ENCODE results near the gene FAM81A.

Gene FAM81A

DNA sequence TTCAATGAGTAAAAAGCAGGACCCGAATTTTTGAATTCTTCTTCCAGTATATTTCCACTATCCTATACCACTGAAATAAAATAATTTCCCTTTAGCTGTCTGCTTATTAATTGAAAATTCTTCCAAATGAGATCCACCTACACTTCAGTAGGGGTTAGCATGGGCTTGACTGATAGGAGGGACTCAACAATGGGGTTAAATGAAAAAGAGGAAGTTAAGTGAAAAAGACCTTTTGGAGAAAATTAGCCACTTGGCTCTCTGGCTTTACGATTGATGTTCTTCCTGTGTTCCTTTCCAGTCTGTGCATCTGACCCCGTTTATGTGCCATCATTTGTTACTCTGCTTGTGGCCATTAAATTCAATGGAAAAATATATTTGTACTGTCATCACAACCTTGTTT lies 119.6 kb downstream of the FAM81A start:
- Histone ChIP-seq H3K4me1 (ENCODE audit: control insufficient read depth, insufficient read depth, low read length) (no peaks in the 10 kb centered on the region), H3K27ac (ENCODE audit: low read length) (no peak overlapping the region), H3K4me3 (ENCODE audit: low read length in 2 of 2) (no peak overlapping the region), H3K36me3 (ENCODE audit: control insufficient read depth in 2 of 2, insufficient read depth in 2 of 2, low read length in 2 of 2) (no peaks in the 10 kb centered on the region), H3K27me3 (ENCODE audit: control insufficient read depth in 1 of 2, insufficient read depth in 2 of 2, low read length in 2 of 2) (no peaks in the 10 kb centered on the region), H3K9me3 (ENCODE audit: control insufficient read depth in 2 of 2, low read length in 2 of 2) (no peaks in the 10 kb centered on the region), H3K9ac (ENCODE audit: low read length in 2 of 2) (no peak overlapping the region)

DNA sequence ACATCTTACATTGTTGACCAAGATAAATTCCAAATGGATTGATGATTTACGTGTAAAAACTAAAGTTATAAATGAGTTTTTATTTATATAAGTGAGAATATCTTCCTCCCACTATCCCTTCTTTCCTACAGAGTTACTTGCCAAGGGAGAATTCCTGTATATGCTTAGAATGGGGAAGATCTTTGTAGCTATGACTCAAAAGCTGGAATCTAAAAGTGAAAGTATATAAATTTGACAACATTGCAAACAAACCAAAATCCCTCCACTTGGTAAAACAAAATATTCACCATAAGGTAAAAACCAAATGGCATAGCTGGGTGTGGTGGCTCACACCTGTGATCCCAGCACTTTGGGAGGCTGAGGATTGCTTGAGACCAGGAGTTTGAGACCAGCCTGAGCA lies 120.9 kb downstream of the FAM81A start:
- H3K4me3 ChIP-seq (ENCODE audit: low read length in 2 of 2) = no peak overlapping the region
- no peaks in the 10 kb centered on the region for H3K27me3 ChIP-seq (ENCODE audit: control insufficient read depth in 1 of 2, insufficient read depth in 2 of 2, low read length in 2 of 2)
- no peaks in the 10 kb centered on the region for H3K9me3 ChIP-seq (ENCODE audit: control insufficient read depth in 2 of 2, low read length in 2 of 2)
- H3K27ac ChIP-seq (ENCODE audit: low read length) = no peak overlapping the region
- H3K36me3 ChIP-seq (ENCODE audit: control insufficient read depth in 2 of 2, insufficient read depth in 2 of 2, low read length in 2 of 2) = no peaks in the 10 kb centered on the region
- H3K4me1 ChIP-seq (ENCODE audit: control insufficient read depth, insufficient read depth, low read length) = no peaks in the 10 kb centered on the region
- H3K9ac ChIP-seq (ENCODE audit: low read length in 2 of 2) = no peak overlapping the region

GRCh38 chr15:59561547-59561946 lies 123.6 kb downstream of the FAM81A start:
- Histone ChIP-seq H3K4me3 (ENCODE audit: low read length in 2 of 2) (no peak overlapping the region), H3K36me3 (ENCODE audit: control insufficient read depth in 2 of 2, insufficient read depth in 2 of 2, low read length in 2 of 2) (no peaks in the 10 kb centered on the region), H3K4me1 (ENCODE audit: control insufficient read depth, insufficient read depth, low read length) (no peaks in the 10 kb centered on the region), H3K9me3 (ENCODE audit: control insufficient read depth in 2 of 2, low read length in 2 of 2) (peaks cover 2 to 4% of the 10 kb centered on the region in 2 donors), H3K27ac (ENCODE audit: low read length) (no peak overlapping the region), H3K27me3 (ENCODE audit: control insufficient read depth in 1 of 2, insufficient read depth in 2 of 2, low read length in 2 of 2) (no peaks in the 10 kb centered on the region), H3K9ac (ENCODE audit: low read length in 2 of 2) (no peak overlapping the region)

DNA sequence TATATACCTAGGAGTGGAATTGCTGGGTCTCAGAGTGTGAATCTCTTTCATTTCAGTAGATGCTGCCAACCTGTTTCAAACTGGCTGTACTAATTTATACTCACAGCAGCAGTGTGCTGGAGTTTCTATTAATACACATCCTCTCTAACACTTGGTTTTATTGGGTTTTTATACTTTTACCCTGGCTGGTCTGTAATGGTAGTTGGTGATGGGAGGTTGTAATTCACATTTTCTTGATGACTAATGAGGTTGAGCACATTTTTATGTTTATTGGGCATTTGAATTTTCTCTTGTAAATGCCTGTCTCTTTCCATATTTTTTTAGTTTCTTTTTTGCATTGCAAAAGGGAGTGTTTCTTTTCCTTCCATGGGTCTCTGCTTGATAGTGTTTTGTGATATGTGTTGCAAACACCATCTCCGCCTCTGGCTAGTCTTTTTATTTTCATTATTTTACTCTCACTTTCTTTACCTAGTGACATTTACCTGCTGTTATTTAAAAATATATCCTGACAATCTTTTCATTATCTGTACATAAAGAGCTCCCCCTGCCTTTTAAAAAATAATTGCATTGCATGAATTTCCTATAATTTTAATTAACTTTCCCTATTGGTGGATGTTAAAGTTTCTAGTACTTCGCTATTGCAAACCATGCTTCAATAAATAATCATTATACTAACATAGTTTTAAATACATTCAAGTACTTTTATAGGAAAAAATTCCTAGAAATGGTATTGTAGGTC lies 124.6 kb downstream of the FAM81A start:
- H3K36me3 ChIP-seq (ENCODE audit: control insufficient read depth in 2 of 2, insufficient read depth in 2 of 2, low read length in 2 of 2) = no peaks in the 10 kb centered on the region
- no peak overlapping the region for H3K4me3 ChIP-seq (ENCODE audit: low read length in 2 of 2)
- no peak overlapping the region for H3K9ac ChIP-seq (ENCODE audit: low read length in 2 of 2)
- no peak overlapping the region for H3K27ac ChIP-seq (ENCODE audit: low read length)
- no peaks in the 10 kb centered on the region for H3K4me1 ChIP-seq (ENCODE audit: control insufficient read depth, insufficient read depth, low read length)
- no peaks in the 10 kb centered on the region for H3K27me3 ChIP-seq (ENCODE audit: control insufficient read depth in 1 of 2, insufficient read depth in 2 of 2, low read length in 2 of 2)
- H3K9me3 ChIP-seq (ENCODE audit: control insufficient read depth in 2 of 2, low read length in 2 of 2) = peaks cover 3 to 4% of the 10 kb centered on the region in 2 donors

- Histone ChIP-seq H3K9ac (ENCODE audit: low read length in 2 of 2) (no peak overlapping the region), H3K27me3 (ENCODE audit: control insufficient read depth in 1 of 2, insufficient read depth in 2 of 2, low read length in 2 of 2) (no peaks in the 10 kb centered on the region), H3K4me3 (ENCODE audit: low read length in 2 of 2) (no peak overlapping the region), H3K27ac (ENCODE audit: low read length) (no peak overlapping the region), H3K4me1 (ENCODE audit: control insufficient read depth, insufficient read depth, low read length) (no peaks in the 10 kb centered on the region), H3K9me3 (ENCODE audit: control insufficient read depth in 2 of 2, low read length in 2 of 2) (peaks cover 3 to 4% of the 10 kb centered on the region in 2 donors), H3K36me3 (ENCODE audit: control insufficient read depth in 2 of 2, insufficient read depth in 2 of 2, low read length in 2 of 2) (no peaks in the 10 kb centered on the region)
These were observed 127.3 kb downstream of the FAM81A start for GRCh38 chr15:59565299-59565698.

DNA sequence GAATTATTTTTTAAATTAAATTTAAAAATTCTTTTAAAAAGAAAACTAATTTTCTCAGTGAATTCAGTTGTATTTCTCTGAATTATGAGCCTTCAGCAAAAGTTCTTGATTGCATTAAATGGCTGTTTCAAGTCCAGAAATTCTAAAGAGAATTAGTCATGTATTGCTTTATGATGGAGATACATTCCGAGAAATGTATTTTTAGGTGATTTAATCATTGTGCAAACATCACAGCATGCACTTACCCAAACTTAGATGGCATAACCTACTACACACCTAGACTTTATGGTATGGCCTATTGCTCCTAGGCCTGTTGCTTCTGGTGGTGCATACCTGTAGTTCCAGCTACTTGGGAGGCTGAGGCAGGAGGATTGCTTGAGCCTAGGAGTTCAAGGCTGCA lies 129.3 kb downstream of the FAM81A start:
- Histone ChIP-seq H3K4me1 (ENCODE audit: control insufficient read depth, insufficient read depth, low read length) (no peaks in the 10 kb centered on the region), H3K27ac (ENCODE audit: low read length) (no peak overlapping the region)

GRCh38 chr15:59569477-59569876 lies 131.5 kb downstream of the FAM81A start:
- Histone ChIP-seq H3K4me3 (ENCODE audit: low read length in 2 of 2) (no peak overlapping the region), H3K27ac (ENCODE audit: low read length) (no peak overlapping the region), H3K36me3 (ENCODE audit: control insufficient read depth in 2 of 2, insufficient read depth in 2 of 2, low read length in 2 of 2) (no peaks in the 10 kb centered on the region), H3K27me3 (ENCODE audit: control insufficient read depth in 1 of 2, insufficient read depth in 2 of 2, low read length in 2 of 2) (no peaks in the 10 kb centered on the region), H3K9ac (ENCODE audit: low read length in 2 of 2) (no peak overlapping the region), H3K9me3 (ENCODE audit: control insufficient read depth in 2 of 2, low read length in 2 of 2) (peaks cover 3 to 4% of the 10 kb centered on the region in 2 donors), H3K4me1 (ENCODE audit: control insufficient read depth, insufficient read depth, low read length) (no peaks in the 10 kb centered on the region)

More for the DNA sequence above, 129.3 kb downstream of the FAM81A start:
- Histone ChIP-seq H3K9me3 (ENCODE audit: control insufficient read depth in 2 of 2, low read length in 2 of 2) (peaks cover 3 to 4% of the 10 kb centered on the region in 2 donors), H3K4me3 (ENCODE audit: low read length in 2 of 2) (no peak overlapping the region), H3K27me3 (ENCODE audit: control insufficient read depth in 1 of 2, insufficient read depth in 2 of 2, low read length in 2 of 2) (no peaks in the 10 kb centered on the region), H3K9ac (ENCODE audit: low read length in 2 of 2) (no peak overlapping the region), H3K36me3 (ENCODE audit: control insufficient read depth in 2 of 2, insufficient read depth in 2 of 2, low read length in 2 of 2) (no peaks in the 10 kb centered on the region)

DNA sequence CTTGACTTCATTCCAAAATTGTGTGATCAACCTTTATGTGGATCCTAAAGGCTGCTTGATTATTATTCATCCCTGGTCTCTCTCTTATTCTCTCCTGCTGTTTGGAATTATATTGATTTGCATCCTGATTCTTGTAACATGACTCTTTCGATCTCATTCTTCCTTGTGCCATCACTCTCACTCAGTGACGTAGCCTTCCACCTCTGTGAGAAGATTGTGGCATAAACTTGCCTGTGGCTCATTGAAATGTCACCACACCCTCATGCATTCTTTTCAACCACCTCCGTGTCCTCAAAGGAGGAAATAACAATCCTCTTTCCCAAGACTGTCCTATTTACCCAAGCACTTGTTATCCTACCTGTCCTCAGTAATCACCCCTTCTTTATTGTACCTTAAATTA lies 132.3 kb downstream of the FAM81A start:
- H3K4me3 ChIP-seq (ENCODE audit: low read length in 2 of 2) = no peak overlapping the region
- no peaks in the 10 kb centered on the region for H3K36me3 ChIP-seq (ENCODE audit: control insufficient read depth in 2 of 2, insufficient read depth in 2 of 2, low read length in 2 of 2)
- H3K27me3 ChIP-seq (ENCODE audit: control insufficient read depth in 1 of 2, insufficient read depth in 2 of 2, low read length in 2 of 2) = no peaks in the 10 kb centered on the region
- H3K4me1 ChIP-seq (ENCODE audit: control insufficient read depth, insufficient read depth, low read length) = no peaks in the 10 kb centered on the region
- no peak overlapping the region for H3K27ac ChIP-seq (ENCODE audit: low read length)
- H3K9ac ChIP-seq (ENCODE audit: low read length in 2 of 2) = no peak overlapping the region
- peaks cover 1 to 3% of the 10 kb centered on the region in 2 donors for H3K9me3 ChIP-seq (ENCODE audit: control insufficient read depth in 2 of 2, low read length in 2 of 2)

DNA sequence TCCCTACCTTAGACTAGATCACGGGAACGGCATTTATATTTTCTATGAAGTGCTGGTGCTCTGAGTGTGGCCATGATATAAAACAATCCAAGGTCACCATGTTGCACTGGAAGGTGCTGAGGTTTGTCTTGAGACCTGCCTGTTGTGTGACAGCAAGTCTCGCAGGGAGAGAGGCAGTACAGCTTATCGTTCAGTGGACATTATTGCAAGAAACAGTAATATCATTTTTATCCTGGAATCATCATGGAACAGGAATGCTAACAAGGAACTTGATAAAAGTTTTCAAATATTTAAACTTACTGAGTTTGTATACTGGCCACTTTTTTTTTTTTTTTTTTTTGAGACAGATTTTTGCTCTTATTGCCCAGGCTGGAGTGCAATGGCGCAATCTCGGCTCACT lies 133.6 kb downstream of the FAM81A start:
- Histone ChIP-seq H3K27ac (ENCODE audit: low read length) (no peak overlapping the region), H3K36me3 (ENCODE audit: control insufficient read depth in 2 of 2, insufficient read depth in 2 of 2, low read length in 2 of 2) (no peaks in the 10 kb centered on the region)

More for the DNA sequence above, 133.6 kb downstream of the FAM81A start:
- Histone ChIP-seq H3K9ac (ENCODE audit: low read length in 2 of 2) (no peak overlapping the region), H3K9me3 (ENCODE audit: control insufficient read depth in 2 of 2, low read length in 2 of 2) (peaks cover 0 to under 1% of the 10 kb centered on the region in 2 donors), H3K27me3 (ENCODE audit: control insufficient read depth in 1 of 2, insufficient read depth in 2 of 2, low read length in 2 of 2) (no peaks in the 10 kb centered on the region), H3K4me1 (ENCODE audit: control insufficient read depth, insufficient read depth, low read length) (no peaks in the 10 kb centered on the region), H3K4me3 (ENCODE audit: low read length in 2 of 2) (no peak overlapping the region)
